ENCODE data around the gene CCNI. TPM values are rescaled to one million over a fixed set of nuclear protein-coding genes. Genes with fewer than 3 reads are reported as not detected.
"Not testable (repeated sequence)": the region's sequence is repeated elsewhere in the genome, so short reads cannot be mapped to it uniquely, and the experiment has no call there.

The CCNI gene
- total RNA-seq, 3 donors from 2014 or later = 267 to 346 (median 271) TPM

DNA sequence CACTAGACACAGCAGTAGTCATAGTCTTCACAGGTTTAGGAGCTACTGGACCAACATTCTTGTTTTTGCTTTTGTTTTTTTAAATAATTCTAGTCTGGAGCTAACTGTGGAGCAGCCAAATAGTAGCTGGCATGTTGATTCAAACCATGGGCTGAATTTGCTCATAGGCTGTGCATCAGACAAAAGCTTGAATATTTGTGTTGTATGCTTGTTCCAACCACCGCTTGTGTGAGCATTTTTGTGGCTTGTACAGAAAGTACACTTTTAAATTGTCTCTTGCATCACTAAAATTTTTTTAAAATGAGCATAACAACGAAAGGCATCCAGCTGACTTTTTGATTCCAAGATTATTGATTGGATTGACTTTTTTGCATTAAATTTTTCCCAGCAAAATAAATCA is 39.6 kb downstream of the CCNI start:
- no peak overlapping the region for H3K4me3 ChIP-seq
- peak in 1 of 2 donors; percentile 57 for DNase-seq (ENCODE audit: low spot score in 2 of 2)
- H3K27ac ChIP-seq = peak overlapping the region in 1 of 2 donors; percentile 48
- TF ChIP-seq POLR2AphosphoS5 (IDR thresholded peaks at IDR 0.05) (no peak), POLR2A (IDR thresholded peaks at IDR 0.05) (no peak)
- TF ChIP-seq, protein P1, sequence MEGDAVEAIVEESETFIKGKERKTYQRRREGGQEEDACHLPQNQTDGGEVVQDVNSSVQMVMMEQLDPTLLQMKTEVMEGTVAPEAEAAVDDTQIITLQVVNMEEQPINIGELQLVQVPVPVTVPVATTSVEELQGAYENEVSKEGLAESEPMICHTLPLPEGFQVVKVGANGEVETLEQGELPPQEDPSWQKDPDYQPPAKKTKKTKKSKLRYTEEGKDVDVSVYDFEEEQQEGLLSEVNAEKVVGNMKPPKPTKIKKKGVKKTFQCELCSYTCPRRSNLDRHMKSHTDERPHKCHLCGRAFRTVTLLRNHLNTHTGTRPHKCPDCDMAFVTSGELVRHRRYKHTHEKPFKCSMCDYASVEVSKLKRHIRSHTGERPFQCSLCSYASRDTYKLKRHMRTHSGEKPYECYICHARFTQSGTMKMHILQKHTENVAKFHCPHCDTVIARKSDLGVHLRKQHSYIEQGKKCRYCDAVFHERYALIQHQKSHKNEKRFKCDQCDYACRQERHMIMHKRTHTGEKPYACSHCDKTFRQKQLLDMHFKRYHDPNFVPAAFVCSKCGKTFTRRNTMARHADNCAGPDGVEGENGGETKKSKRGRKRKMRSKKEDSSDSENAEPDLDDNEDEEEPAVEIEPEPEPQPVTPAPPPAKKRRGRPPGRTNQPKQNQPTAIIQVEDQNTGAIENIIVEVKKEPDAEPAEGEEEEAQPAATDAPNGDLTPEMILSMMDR (IDR thresholded peaks at IDR 0.05) = no peak
- H3K36me3 ChIP-seq = no peaks in the 10 kb centered on the region
- H3K4me1 ChIP-seq = peaks cover 0 to 7% of the 10 kb centered on the region in 2 donors
- intact Hi-C loops (cut with DNase I; ENCODE audit: low total_unique reads) = loop anchor here (2.0 kb wide), 1 partner anchor 53 kb away; no protein-coding TSS in a partner anchor
- H3K9me3 ChIP-seq = no peaks in the 10 kb centered on the region
- no peaks in the 10 kb centered on the region for H3K27me3 ChIP-seq

GRCh38 chr4:77035153-77035552 is 40.6 kb downstream of the CCNI start:
- Histone ChIP-seq H3K4me1 (peaks cover 0 to 7% of the 10 kb centered on the region in 2 donors), H3K9me3 (no peaks in the 10 kb centered on the region), H3K27me3 (no peaks in the 10 kb centered on the region), H3K4me3 (no peak overlapping the region), H3K36me3 (no peaks in the 10 kb centered on the region), H3K27ac (peak overlapping the region; percentile 35 to 48)
- DNase-seq (ENCODE audit: low spot score in 2 of 2) = no peak
- intact Hi-C loops (cut with DNase I; ENCODE audit: low total_unique reads) = no loop called here
- TF ChIP-seq POLR2A (IDR thresholded peaks at IDR 0.05) (no peak), POLR2AphosphoS5 (IDR thresholded peaks at IDR 0.05) (no peak)
- TF ChIP-seq, protein P1 (IDR thresholded peaks at IDR 0.05) = no peak

DNA sequence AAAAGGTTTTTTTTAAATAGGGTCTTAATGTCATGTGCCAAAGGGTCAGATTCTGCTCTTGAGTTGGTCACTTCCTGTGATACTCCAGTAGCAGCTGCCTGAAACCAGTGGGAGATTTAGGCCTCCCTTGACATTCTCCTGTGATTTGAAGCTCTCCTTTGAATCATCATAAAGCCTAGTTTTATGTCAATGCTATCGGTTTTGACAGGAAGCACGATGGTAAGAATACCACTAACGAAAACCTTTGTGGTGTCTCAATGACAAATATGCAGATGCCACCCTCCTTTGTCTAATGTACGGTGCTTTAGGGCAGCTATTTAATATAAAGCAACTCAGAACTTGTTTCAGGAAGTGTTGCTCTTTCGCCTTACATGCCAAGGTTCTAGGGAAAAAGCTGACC is 44.2 kb downstream of the CCNI start:
- no peak overlapping the region for H3K27ac ChIP-seq

GRCh38 chr4:77029757-77030156 is 46.0 kb downstream of the CCNI start:
- H3K4me1 ChIP-seq; DNase-seq (ENCODE audit: low spot score in 2 of 2); H3K27me3 ChIP-seq; H3K36me3 ChIP-seq; H3K9me3 ChIP-seq; H3K4me3 ChIP-seq; H3K27ac ChIP-seq; intact Hi-C loops (cut with DNase I; ENCODE audit: low total_unique reads): not testable (repeated sequence)

More for the DNA sequence above, 44.2 kb downstream of the CCNI start:
- Histone ChIP-seq H3K4me3 (no peak overlapping the region), H3K27me3 (no peaks in the 10 kb centered on the region), H3K9me3 (no peaks in the 10 kb centered on the region), H3K36me3 (no peaks in the 10 kb centered on the region), H3K4me1 (peaks cover 0 to 7% of the 10 kb centered on the region in 2 donors)
- no peak for TF ChIP-seq POLR2A (IDR thresholded peaks at IDR 0.05)
- TF ChIP-seq, protein P1 (IDR thresholded peaks at IDR 0.05) = no peak
- no peak for TF ChIP-seq POLR2AphosphoS5 (IDR thresholded peaks at IDR 0.05)
- no peak for DNase-seq (ENCODE audit: low spot score in 2 of 2)
- intact Hi-C loops (cut with DNase I; ENCODE audit: low total_unique reads) = no loop called here

DNA sequence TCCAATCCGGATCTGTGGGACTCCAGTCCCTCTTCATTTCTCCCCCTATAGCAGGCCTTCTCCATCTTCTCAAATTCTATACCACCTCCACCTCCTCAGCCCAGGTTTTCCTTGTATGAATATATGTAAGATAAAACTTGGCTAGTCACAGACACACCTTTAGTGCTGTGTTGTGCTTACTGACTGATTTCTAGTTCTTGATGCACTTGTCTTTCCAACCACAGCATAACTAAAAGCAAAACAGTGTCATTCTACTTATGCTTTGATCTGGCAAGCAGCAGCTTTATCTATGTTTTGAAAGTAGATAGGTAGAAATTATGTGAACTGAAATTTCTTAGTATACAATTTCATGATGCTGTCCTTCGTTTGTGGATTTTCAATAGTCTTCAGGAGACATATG is 47.5 kb downstream of the CCNI start:
- Histone ChIP-seq H3K4me1 (no peaks in the 10 kb centered on the region), H3K4me3 (no peak overlapping the region), H3K27me3 (no peaks in the 10 kb centered on the region), H3K9me3 (no peaks in the 10 kb centered on the region), H3K27ac (no peak overlapping the region), H3K36me3 (no peaks in the 10 kb centered on the region)
- no peak for DNase-seq (ENCODE audit: low spot score in 2 of 2)
- TF ChIP-seq POLR2A (IDR thresholded peaks at IDR 0.05) (no peak), POLR2AphosphoS5 (IDR thresholded peaks at IDR 0.05) (no peak)
- TF ChIP-seq, protein P1 (IDR thresholded peaks at IDR 0.05) = no peak
- intact Hi-C loops (cut with DNase I; ENCODE audit: low total_unique reads) = no loop called here

GRCh38 chr4:77026322-77026704 is 49.5 kb downstream of the CCNI start:
- Histone ChIP-seq H3K9me3 (no peaks in the 10 kb centered on the region), H3K4me3 (no peak overlapping the region), H3K27me3 (no peaks in the 10 kb centered on the region), H3K4me1 (no peaks in the 10 kb centered on the region), H3K36me3 (no peaks in the 10 kb centered on the region), H3K27ac (no peak overlapping the region)
- TF ChIP-seq POLR2AphosphoS5 (IDR thresholded peaks at IDR 0.05) = no peak
- no peak for TF ChIP-seq POLR2A (IDR thresholded peaks at IDR 0.05)
- TF ChIP-seq, protein P1 (IDR thresholded peaks at IDR 0.05) = no peak
- DNase-seq (ENCODE audit: low spot score in 2 of 2) = no peak
- intact Hi-C loops (cut with DNase I; ENCODE audit: low total_unique reads) = no loop called here
